HepG2 (cell line): ENCODE results near the gene ATG9A. TPM values are rescaled to one million over a fixed set of nuclear protein-coding genes. Genes with fewer than 3 reads are reported as not detected.

Experiments used
- ADNP ChIP-seq: sonication (generic); formaldehyde crosslinking; IDR thresholded peaks from 2 replicates; pipeline ENCODE4 v1.4.0; 2020; ENCODE audit warnings: missing genetic modification reagents
- ATRX ChIP-seq: sonication (generic); formaldehyde crosslinking; IDR thresholded peaks from 2 replicates; pipeline ENCODE4 v1.4.0; 2020; ENCODE audit warnings: missing genetic modification reagents, borderline replicate concordance
- CBX1 ChIP-seq: IDR thresholded peaks from one replicate; pipeline ENCODE4 v1.6.1; 2016; ENCODE audit warnings: antibody characterized with exemption, low read depth
- CEBPB ChIP-seq: IDR thresholded peaks from 2 replicates; pipeline ENCODE4 v1.6.1; 2011; ENCODE audit warnings: low read depth, low read length, improper control_type of control experiment, borderline replicate concordance
- EZH2 ChIP-seq: conservative IDR thresholded peaks from 2 replicates; pipeline ENCODE4 v1.6.1; 2012; ENCODE audit warnings: mild to moderate bottlenecking, low read depth, low read length, moderate library complexity
- IKZF1 ChIP-seq: fragments of 450-650 bp; IDR thresholded peaks from 2 replicates; pipeline ENCODE4 v1.7.1; 2016
- IRF2 ChIP-seq: IDR thresholded peaks from 2 replicates; pipeline ENCODE4 v1.6.1; 2018; ENCODE audit warnings: missing genetic modification reagents, missing compliant biosample characterization
- MAFG ChIP-seq: sonication (generic); formaldehyde crosslinking; IDR thresholded peaks from 2 replicates; pipeline ENCODE4 v1.5.1; 2020; ENCODE audit warnings: mild to moderate bottlenecking, missing genetic modification reagents
- MATR3 ChIP-seq: sonication (generic); formaldehyde crosslinking; IDR thresholded peaks from 2 replicates; pipeline ENCODE4 v1.4.0; 2020; ENCODE audit warnings: missing genetic modification reagents
- NFYC ChIP-seq: IDR thresholded peaks from 2 replicates; pipeline ENCODE4 v1.6.1; 2016; ENCODE audit warnings: missing genetic modification reagents, missing compliant biosample characterization
- PHF5A ChIP-seq: IDR thresholded peaks from one replicate; pipeline ENCODE4 v1.6.1; 2018; ENCODE audit warnings: low read depth, missing genetic modification reagents; ENCODE audit not compliant: unreplicated experiment
- REL ChIP-seq: sonication (generic); formaldehyde crosslinking; conservative IDR thresholded peaks from 2 replicates; pipeline ENCODE4 v1.8.0; 2022; ENCODE audit warnings: mild to moderate bottlenecking, missing genetic modification reagents, moderate library complexity
- RORA ChIP-seq: sonication (generic); formaldehyde crosslinking; IDR thresholded peaks from 2 replicates; pipeline ENCODE4 v1.5.0; 2020; ENCODE audit warnings: mild to moderate bottlenecking, missing genetic modification reagents, moderate library complexity
- SP1 ChIP-seq, 2 experiments: fragments of 450-650 bp in 1 of 2; sonication (generic) in 1 of 2; formaldehyde crosslinking in 1 of 2; IDR thresholded peaks; 2 replicates each; pipeline versions ENCODE4 v1.4.0 to v1.6.1; 2016 to 2020; ENCODE audit warnings: missing genetic modification reagents in 1 of 2
- ZNF121 ChIP-seq: sonication (generic); formaldehyde crosslinking; IDR thresholded peaks from 2 replicates; pipeline ENCODE4 v1.5.0; 2020; ENCODE audit warnings: mild to moderate bottlenecking, missing genetic modification reagents
- ZNF230 ChIP-seq: sonication (generic); formaldehyde crosslinking; IDR thresholded peaks from 2 replicates; pipeline ENCODE4 v1.4.0; 2020; ENCODE audit warnings: mild to moderate bottlenecking, missing genetic modification reagents
- ZNF574 ChIP-seq: sonication (generic); formaldehyde crosslinking; IDR thresholded peaks from 2 replicates; pipeline ENCODE4 v1.4.0; 2020; ENCODE audit warnings: missing genetic modification reagents
- ZNF772 ChIP-seq: sonication (generic); formaldehyde crosslinking; IDR thresholded peaks from 2 replicates; pipeline ENCODE4 v1.5.0; 2020; ENCODE audit warnings: mild to moderate bottlenecking, missing genetic modification reagents
- ZNF775 ChIP-seq: sonication (generic); formaldehyde crosslinking; IDR thresholded peaks from 2 replicates; pipeline ENCODE4 v1.4.0; 2020; ENCODE audit warnings: missing genetic modification reagents, mild to moderate bottlenecking, moderate library complexity, borderline replicate concordance
- ZNF879 ChIP-seq: sonication (generic); formaldehyde crosslinking; IDR thresholded peaks from 2 replicates; pipeline ENCODE4 v1.8.1; 2023; ENCODE audit warnings: missing genetic modification reagents
- polyA plus RNA-seq, 8 experiments: library from polyadenylated mRNA; depleted of rRNA in 3 of 8; stranded (reverse) in 7 of 8; unstranded in 1 of 8; fragments of >200 nt; fragmentation: Illumina TruSeq in 4 of 8; extraction: Trizol in 4 of 8; gene quantifications; 2 replicates each; pipeline versions ENCODE4 v1.2.1 to v1.2.3, GENCODE V29; 2011 to 2016; ENCODE audit warnings: low read depth in 4 of 8, missing spikeins in 1 of 8, mixed read lengths in 1 of 8; ENCODE audit not compliant: insufficient read depth in 1 of 8
- total RNA-seq, 5 experiments: library from RNA; depleted of rRNA; stranded (reverse); fragments of >200 nt; fragmentation: Illumina TruSeq; extraction: Trizol; gene quantifications; 2 replicates each; pipeline ENCODE4 v1.2.3, GENCODE V29; 2016; ENCODE audit warnings: low read depth in 1 of 5
- TF ChIP-seq, protein P1 (sequence below), 2 experiments: fragments of 450-650 bp in 1 of 2; sonication (generic) in 1 of 2; formaldehyde crosslinking; IDR thresholded peaks; 2 replicates each; pipeline versions ENCODE4 v1.5.0 to v1.8.0; 2020 to 2022; ENCODE audit warnings: mild to moderate bottlenecking in 1 of 2, missing genetic modification reagents in 1 of 2

ATG9A gene
- total and polyA plus RNA-seq, 2 of the 13 experiments (the other 11 are each of a cell fraction or from before 2014, with no cell fraction given): 35.0 to 131 TPM

DNA sequence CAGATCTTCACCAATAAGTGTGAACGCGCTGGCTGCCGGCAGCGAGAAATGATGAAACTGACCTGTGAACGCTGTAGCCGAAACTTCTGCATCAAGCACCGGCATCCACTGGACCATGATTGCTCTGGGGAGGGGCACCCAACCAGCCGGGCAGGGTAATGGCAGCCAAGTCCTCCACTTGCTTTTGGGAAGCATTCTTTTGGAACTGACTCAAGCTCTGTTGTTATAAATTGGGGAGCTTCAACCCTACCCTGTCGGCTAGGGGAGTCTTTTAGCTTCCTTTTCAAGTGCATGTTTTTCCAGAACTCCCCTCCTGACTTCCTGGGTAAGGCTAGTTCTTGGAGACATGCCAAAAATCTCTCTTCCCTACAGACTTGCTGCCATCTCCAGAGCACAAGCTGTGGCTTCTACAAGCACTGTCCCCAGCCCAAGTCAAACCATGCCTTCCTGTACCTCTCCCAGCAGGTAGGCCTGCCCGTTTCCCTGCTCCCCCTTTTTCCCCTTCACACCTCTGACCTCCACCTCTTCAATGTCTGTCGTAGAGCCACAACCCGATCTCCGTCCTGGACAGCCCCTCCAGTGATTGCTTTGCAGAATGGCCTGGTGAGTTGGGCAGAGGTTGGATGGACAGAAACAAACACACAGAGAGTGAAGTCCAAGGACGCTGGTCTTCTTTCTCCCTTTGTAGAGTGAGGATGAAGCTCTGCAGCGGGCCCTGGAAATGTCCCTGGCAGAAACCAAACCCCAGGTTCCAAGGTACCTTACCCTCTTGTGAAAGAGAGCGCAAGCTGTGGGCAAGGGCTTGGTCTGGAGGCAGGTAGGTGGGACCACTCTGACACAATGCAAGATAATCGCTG, 21.3 kb downstream of the ATG9A start (continued):
- TF ChIP-seq ADNP (CRISPR knock-in tag) (no peak), CEBPB (peak; percentile 61; the same call in 1 of the 2 replicates), ZNF879 (CRISPR knock-in tag) (no peak), NFYC (0 out of 2 replicates have a peak, but pooled peaks have one; percentile 24), MATR3 (no peak), ZNF772 (CRISPR knock-in tag) (0 out of 2 replicates have a peak, but pooled peaks have one; percentile 22), SP1 (IDR thresholded peaks at IDR 0.05) (no peak), SP1 (CRISPR knock-in tag; IDR thresholded peaks at IDR 0.05) (no peak; the same call in 1 of the 2 replicates), EZH2 (no peak), ATRX (no peak), CBX1 (peak; percentile 9), IRF2 (peak; percentile 72; the same call in 1 of the 2 replicates), REL (CRISPR knock-in tag) (no peak; the same call in 1 of the 2 replicates), ZNF230 (CRISPR knock-in tag) (peak; percentile 52; the same call in 1 of the 2 replicates), MAFG (no peak), PHF5A (CRISPR knock-in tag) (peak; percentile 83), ZNF574 (CRISPR knock-in tag) (peak; percentile 46; the same call in 1 of the 2 replicates), ZNF121 (peak; percentile 77), IKZF1 (no peak), ZNF775 (CRISPR knock-in tag) (no peak), RORA (CRISPR knock-in tag) (no peak)
- TF ChIP-seq, protein P1, sequence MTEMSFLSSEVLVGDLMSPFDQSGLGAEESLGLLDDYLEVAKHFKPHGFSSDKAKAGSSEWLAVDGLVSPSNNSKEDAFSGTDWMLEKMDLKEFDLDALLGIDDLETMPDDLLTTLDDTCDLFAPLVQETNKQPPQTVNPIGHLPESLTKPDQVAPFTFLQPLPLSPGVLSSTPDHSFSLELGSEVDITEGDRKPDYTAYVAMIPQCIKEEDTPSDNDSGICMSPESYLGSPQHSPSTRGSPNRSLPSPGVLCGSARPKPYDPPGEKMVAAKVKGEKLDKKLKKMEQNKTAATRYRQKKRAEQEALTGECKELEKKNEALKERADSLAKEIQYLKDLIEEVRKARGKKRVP (CRISPR knock-in tag; IDR thresholded peaks at IDR 0.05): peak in 1 of 2 experiments; percentile 70; a peak in 2 of 4 replicates
